ENCODE measurements around the gene ZNF366.

The ZNF366 gene

DNA sequence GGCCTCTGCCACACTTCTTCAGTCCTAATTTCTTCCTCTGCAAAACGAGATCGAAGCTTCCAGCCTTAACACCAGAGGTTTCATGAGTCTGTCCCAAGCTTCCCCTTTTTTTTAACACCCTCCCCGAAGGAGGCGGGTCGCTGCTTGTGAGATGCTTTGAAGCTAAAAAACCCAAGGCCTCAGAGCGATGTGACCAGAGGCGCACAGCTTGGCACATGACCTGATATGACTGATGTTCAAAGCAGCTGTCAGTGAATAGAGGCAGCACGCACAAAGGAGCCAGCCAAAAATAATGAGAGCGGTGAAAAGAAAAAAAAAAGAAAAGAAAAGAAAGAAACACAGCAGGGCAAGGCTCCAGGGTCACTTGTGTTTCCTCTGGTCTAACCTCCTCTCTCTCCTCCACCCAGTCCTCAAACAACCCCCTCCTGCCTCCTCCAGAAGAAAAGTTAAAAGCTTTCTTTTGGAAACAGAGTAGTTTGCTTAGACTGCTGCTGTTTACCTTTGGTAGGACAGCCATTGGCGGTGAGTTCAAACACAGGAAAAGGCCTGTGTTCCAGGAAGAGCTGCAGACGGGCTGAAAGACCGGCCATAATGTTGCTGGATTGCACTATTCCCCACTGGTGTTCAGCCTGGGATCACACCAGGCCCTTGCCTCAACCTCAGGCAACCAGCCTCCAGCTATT lies 10.9 kb upstream of the ZNF366 start:
- DNase-seq: no peak

DNA sequence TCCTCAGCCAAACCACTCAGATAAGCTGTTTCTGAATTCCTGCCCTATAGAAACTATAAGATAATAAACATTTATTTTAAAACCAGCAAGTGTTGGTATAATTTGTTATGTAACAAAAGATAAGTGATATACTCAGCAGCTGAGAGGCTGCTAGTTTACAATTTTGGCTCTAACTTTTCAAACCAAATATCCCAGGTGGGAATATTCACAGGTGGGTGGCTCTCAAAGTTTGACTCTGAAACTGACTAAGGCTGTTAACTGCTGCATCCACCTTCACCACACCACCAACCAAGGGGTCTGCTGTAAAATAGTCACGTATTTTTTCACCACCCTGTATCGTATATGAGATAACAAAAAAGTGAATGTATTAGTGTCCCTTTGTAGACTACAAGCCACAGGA lies 9.7 kb upstream of the ZNF366 start:
- no peak for DNase-seq

DNA sequence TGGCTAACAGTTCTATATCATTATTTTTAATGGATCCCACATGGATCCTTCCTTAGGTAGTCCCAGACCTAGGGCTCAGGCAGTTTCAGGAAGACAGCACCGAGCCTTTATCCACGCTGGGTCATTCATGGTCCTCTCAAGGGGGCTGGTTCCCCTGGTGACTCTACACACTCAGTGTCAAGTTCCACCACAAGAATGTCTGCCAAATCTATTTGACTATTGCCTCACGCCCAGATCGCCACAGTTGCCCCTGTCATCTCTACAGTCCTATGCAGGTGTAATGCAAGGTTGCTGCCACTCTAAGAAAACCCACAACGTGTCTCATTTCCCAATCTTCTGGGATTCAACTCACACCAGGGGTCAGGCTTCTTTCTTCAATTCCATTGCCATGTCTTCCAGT lies 8.0 kb upstream of the ZNF366 start:
- no peak for DNase-seq

DNA sequence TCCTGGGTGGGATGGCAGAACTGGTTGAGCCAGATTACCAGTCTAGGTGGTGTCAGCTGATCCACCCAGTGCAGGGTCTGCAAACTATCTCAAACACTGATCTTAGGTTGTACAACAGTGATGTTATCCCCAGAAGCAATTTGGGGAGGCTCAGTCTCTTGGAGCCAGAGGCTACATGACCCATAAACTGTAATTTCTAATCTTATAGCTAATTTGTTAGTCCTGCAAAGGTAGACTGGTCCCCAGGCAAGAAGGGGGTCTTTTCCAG lies 5.3 kb upstream of the ZNF366 start:
- DNase-seq: no peak

DNA sequence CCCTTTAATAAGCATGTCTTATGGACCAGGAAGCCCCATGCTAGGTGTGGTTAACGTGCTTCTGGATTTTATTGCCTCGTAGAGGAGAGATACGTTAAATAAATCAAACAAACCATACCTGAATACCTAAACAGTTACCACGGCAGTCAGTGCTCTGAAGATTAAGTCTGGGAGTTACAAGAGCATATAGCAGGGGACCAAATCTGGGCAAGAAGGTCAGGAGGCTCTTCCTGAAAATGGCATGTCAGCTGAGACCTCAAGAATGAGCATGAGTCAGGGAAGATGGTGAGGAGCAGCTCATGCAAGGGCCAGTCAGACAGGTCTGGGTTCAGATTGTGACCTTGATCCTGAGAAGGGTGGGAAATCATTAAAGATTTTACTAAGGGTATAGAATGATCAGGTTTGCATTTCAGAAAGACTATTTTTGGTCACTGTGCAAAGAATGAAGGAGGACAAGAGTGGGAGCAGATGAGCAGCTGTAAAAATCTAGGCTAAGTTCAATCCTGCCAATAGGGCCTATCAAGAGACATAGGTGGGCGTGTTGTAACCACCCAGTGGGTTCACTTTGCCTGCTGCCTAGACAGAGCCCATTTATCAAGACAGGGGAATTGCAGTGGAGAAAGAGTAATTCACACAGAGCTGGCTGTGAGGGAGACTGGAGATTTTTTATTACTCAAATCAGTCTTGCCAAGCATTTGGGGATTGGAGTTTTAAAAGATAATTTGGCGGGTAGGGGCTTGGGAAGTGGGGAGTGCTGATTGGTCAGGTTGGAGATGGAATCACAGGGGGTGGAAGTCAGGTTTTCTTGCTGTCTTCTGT lies 4.8 kb upstream of the ZNF366 start:
- no peak for DNase-seq

DNA sequence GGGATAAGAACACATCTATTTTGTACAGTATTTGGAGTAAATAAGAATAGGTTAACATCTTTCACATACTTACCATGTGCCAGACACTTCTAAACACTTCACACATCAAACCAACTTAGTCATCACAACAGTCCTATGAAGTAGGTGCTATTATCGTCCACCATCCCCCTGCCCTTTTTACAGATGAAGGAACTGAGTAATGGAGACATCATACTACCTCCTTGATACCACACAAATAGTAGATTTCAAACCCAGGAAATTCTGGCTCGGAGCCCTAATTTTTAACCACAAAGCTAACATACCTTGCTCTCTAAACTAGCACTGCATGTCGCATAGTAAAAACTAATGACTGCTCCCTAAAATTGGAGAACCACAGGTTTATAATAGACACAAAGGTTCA lies 4.2 kb upstream of the ZNF366 start:
- no peak for DNase-seq

DNA sequence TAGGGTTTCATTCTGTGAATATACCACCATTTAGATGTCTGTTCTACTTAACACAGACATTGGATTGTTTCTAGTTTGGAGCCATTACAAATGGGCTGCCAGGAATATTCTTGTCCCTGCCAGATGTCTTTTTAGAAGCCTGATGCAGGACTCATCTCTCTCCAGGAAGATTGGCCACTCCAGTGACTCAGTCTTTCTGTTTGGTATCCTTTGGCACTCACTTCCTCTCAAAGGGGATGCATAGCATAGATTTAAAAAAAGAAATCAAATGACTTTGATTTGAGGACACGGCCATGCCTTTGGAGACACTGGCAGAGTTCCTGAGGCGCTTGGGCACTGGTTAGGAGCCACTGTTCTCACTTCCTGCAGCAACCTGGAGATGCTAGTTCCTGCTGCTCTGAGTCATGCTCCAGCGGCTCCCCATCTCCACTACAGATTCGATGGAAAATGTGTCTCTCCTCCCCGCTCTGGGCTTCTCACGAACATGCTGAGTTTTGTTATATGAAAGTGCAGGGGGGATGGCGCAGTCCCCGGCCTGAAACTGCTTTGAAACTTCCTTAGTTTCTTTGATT lies 3.5 kb upstream of the ZNF366 start:
- peak; percentile 15 for DNase-seq

DNA sequence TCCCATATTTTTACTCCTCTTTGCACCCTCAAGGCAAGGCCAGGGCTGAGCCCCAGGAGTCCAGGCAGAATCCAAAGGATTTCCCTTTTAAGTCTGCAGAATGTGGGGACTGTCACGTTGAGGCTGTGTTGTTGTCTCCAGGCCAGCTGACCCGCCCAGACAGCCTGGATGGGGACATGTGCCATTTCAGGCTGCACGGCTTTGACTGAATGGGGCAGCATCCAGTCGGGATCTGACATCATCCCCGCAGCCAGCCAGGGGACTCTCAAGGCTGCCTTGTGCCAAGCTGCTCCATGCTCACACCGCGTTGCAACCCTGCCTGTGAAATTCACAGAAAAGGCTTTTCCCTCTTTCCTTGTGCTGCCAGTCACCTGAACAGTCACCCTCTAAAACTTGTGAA lies 2.2 kb upstream of the ZNF366 start:
- no peak for DNase-seq

DNA sequence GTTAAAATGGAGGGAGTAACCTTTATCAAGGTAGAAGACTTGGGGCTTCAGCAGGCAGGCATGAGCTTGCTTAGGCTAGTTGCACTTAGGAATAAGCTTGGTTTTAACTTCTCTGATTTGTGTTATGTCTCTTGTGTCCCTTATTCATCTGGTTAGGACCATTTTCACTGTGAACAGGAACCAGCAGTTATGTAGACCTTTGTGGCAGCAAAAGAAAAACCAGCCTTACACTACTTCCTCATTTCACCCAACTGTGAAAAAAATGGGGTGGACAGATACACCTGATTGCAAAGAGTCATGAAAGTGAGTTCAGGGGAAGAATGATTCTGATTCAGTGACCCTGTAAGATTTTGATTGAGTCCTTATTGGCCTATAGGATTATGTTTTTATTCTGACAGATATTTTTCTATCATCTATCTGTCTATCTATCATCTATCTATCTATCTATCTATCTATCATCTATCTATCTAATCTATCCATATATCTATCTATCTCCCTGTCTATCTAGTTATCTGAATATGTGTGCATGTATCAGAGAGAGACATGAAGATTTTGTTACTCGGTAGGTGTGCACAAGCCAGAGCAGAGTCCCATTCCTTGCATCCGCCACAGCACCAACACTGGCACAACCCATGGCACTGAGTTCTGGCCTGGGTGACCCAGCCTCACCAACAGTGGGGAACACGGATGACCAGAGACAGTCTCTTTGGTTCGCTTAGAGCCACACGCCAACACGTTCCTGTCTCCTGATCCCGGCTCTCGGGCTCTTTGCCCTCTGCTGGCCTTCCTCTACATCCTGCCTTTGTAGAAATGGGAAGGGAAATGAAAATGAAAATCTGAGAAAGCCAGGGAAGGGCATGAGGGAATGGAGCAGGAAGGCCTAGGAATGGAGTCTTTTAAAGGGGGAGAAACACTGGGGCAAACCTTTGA lies 1.3 kb upstream of the ZNF366 start:
- no peak for DNase-seq

DNA sequence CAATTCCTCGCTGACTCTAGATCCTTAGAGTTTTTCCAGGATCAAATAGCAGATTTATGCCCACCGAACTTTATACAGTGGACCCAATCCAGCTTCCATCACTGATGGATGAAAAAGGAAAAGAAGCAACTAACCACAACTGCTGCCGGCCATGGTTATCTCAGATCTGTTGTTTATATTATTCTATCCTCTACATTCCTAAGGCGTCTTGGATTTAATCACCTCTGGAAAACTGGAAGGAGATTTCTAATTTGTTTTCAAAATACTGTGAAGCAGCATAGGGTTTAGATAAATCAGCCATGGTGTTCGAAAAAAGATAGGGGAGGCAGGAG lies 663 bp upstream of the ZNF366 start:
- DNase-seq: no peak

DNA sequence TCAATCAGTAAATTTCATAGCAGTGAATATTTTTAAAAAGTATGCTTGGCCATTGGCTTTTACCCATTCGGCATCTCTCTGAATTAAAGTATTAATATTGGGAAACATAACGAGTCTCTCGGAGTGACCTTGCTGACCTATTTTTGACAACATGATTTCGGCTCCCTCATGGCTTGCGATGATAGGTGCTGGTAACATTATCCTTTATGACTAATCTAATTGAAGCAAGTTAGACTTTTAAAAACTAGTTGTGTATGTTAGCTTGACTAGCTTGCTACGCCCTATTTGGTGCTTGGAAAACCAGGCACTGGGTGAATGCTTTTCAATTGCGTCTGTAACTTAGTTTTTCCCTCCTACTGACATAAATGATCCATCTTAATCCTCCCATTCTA lies 1.1 kb downstream of the ZNF366 start:
- DNase-seq: no peak

DNA sequence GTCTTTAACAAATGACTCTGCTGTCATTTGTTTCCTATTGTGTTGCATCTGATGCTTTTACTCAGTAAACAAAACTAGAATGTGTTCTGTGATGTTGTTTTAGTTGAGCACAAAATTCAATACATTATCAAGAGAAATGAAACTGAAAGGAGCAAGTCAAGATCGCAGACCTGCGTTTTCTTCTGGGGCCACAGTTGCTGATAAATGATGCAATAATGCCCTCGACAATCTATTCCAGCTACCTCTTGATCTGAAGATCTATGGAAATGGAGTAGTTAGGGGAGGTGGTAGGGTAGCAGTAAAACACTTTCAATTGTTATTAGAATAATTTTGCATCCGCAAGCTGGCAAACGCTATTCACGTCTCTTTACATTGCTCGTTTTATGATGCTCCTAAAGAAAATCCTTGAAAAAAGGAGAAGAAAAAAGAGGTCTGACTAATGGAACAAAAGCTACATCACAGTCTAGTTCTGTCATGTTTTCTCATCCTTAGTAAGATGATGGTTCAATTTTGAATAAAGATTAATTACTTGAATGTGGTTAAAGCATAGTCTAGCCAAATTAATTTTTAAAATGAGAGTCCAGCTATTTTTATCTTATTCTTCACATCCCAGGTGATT lies 1.6 kb downstream of the ZNF366 start:
- DNase-seq: no peak

DNA sequence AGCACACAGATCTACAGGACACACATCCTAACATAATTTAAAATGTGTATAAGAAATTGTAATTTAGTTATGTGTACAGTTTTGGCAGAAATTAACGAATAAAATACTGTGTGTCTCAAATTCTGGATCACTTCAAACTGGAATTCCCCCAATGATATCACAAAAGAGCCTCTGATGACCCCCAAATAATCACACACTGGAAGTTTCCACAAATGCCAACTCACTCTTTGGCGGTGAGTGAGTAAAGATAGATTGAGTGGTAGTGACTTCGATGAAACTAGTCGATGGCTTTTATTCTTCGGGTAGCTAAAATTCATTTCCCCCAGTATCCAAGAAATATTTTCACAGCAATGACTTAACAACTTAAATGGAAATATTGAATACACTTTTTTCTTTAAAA lies 2.2 kb downstream of the ZNF366 start:
- DNase-seq: no peak

DNA sequence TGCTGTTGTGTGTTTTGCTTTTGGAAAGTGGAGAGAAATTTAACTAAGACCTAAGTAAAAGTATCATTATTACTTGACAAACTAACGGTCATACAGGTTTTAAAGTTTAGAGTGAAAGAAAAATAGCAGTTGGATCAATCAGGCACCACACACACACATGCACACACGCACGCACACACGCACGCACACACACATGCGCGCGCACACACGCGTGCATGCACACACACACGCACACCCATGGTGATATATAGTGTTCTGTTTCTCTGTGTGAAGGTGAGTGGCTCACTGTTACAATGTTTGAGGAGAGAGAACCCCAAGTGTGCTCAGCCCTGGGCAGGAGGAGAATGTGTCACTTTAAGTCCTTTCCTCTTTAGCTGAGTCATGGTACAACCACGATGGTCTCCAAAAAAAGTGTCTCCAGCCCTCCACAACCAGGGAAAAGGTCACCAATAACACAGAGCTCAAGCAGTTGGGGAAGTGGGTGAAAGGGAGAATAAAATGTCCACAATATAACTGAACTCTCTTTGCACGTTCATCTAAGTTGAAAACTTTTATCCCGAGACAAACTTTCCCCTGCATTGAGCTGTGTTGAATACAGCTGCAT lies 3.2 kb downstream of the ZNF366 start:
- no peak for DNase-seq

DNA sequence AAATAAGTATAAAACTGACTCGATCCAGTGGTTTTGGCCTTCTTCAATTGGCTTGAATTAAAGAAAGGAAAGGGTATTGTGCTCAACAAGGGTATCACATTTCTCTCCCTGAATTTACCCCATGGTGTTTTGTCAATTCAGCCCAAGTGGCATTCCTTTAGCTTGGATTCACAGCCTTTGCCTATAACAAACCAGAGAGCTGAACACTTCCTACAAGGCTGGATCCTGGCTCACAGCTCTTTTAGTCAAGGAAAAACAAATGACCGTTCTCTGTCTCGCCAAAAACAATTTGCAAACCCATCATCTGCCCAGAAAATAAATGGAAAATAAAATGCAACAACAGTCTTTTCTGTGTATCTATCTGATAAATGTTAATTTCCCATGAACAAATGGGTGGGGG lies 5.7 kb downstream of the ZNF366 start:
- no peak for DNase-seq

DNA sequence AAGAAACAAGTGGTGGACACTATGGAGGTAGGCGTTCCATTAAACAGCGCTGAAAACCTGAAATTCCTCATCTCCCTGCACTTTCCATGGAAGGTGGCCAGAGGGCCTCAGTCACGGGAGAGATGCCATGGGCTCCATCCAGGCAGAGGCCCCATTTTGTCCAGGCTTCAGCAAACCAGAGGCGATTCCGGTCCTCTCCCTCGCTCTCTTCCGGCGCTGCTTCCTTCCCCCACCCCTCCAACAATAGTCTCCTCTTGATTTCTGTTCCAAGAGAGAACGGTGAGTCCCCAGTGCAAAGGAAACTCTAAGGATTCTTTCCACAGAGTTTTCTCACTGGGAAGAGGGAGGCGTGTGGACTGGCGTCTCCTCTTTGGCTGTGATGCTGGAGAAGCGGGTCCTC lies 7.5 kb downstream of the ZNF366 start:
- DNase-seq: no peak

DNA sequence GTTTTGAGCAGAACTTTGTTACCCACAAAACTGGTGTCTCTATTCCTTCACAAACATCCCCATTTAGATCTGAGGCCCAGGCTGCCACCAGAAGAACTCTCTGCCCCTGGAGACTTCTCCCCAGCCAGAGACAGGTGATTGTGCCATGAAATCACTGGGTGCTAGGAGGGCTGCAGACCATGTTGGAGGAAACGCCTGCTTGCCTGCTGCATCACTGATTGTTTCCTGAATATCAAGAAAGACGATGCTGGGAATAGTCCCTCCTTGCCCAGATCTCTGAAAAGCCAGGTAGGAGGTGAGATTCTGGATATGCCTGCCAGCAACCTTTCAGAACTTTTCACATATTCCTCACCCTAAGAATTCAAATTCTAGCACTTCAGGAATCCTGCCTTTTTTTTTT lies 8.1 kb downstream of the ZNF366 start:
- no peak for DNase-seq

DNA sequence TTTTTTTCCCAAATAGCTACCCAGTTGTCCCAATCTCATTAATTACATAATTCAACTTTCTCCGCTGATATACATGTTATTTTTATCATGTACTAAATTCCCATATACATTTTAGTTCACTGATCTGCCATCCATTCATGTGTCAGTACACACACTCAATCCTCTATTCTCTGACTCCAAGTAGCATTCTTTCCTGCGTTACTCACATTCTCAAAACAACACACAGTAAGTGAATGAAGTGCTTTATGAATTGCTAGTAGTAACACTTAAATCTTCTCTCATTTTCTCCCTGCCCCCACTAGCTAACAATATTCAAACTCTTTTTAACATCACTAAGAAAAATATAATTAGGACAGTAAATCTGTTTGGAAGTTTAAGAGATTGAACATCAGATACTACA lies 8.9 kb downstream of the ZNF366 start:
- DNase-seq: peak; percentile 34

DNA sequence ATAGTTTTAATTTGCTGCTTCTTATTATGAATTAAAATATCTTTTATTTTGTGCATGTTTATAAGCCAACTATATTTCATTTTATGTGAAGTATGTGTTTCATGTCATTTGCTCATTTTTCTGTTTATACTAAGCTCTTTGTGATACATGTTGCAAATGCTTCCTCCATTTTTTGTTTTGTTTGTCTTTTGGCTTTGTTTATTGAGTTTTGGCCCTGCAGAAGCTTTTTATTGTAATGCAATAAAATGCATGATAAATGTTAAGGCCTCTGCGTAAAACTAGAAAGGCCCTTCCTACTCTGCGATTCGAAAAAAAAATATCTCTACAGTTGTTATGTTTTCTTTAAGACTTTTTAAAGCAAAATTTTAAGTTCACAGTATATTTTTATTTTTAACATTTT lies 9.4 kb downstream of the ZNF366 start:
- no peak for DNase-seq

DNA sequence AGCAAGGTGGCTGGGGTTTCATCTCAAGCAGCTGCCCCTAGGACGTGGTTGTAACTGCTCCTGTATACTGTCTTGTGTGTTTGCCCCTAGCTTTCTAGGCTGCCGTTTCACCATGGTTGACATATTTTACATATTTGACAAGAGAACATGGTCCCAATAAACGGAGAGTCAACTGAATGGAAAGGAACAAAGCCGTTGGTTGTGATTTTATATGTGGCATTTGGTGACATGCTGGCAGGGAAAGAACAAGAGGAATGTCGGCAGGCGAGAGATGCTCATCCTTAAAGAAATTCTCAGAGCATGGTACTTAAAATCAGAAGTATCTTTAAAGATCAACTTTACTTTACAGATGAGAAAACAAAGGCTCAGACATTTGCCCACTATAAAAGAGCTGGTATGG lies 11.8 kb downstream of the ZNF366 start:
- no peak for DNase-seq

DNA sequence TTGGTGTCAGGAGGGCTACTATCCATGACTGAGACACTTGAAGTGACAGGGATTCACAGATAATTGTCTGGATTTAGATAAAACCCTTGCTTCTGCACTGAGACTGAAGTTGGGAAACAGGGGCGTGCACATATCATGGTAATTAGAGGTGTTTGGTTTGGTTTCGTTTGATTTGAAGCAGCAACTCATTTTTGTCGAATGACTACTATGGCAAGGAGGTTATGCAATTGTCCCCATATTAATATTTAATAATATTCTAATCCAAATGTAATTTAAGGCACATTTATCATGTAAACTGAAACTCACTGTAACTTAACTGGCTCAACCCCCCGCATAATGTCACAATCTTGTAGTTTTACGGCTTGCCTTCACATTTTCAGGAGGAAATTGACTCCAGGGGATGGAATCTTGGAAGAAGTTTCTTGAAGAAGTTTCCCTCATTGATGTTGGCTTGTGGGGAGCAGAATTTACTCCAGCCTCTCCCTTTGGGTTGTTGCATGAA lies 12.5 kb downstream of the ZNF366 start:
- no peak for DNase-seq

DNA sequence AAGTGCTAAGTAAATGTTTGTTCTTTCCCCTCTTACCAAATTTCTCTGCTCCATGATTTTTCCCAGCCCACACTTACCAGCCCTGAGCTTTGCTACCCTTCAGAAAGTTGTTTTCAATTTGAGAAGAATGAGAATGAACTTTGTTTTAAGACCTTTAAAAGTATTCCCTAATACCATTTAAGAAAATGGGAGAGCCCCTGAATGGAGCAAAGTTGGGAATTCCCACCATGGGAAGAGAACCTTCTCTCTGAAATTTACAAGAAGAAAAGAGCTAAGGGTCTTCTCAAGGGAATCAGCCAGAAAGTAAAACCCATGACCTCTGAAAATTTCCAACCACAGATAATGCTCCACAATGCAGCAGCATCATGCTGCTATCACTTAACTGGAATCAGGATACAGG lies 17.7 kb downstream of the ZNF366 start:
- DNase-seq: no peak

DNA sequence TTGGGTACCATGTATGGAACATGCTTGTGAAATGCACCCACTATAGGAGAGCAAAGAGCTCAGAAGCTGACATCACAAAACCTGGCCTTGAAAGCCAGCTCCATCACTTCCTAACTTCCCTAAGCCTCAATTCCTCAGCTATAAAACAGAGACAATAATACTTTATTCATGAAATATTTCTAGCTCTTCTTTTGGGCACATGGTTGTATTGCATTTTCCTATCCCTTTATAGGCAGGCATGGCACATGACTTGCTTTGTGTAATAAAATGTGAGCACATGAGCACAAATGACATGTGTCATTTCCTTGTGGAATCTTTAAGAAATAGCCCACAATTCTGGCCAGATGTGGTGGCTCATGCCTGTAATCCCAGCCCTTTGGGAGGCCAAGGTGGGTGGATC lies 18.5 kb downstream of the ZNF366 start:
- DNase-seq: no peak
